ENCODE results near the gene MCC.

The MCC gene

DNA sequence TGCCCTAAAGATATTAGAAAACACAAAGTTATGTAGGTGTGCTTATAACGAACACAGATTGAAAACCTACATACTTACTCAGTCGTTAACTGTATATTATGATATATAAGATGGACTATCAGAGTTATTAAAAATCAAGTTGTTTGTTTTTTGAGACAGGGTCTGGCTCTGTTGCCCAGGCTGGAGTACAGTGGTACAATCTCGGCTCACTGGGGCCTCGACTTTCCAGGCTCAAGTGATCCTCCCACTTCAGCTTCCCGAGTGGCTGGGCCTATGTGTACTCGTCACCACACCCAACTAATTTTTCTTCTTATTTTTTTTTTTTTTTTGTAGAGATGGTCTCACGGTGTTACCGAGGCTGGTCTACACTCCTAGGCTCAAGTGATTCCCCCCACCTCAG is 211.8 kb downstream of the MCC start:
- TF ChIP-seq EGR1 (IDR thresholded peaks at IDR 0.05) (no peak), YY1 (IDR thresholded peaks at IDR 0.05; ENCODE audit: low read depth) (no peak), TEAD4 (IDR thresholded peaks at IDR 0.05) (no peak), CEBPB (IDR thresholded peaks at IDR 0.05) (no peak), RAD21 (IDR thresholded peaks at IDR 0.05; ENCODE audit: low read depth) (no peak), TCF12 (IDR thresholded peaks at IDR 0.05; ENCODE audit: low read depth) (no peak), CREB1 (IDR thresholded peaks at IDR 0.05; ENCODE audit: low read depth) (no peak), TAF1 (IDR thresholded peaks at IDR 0.05; ENCODE audit: low read depth) (no peak), ZBTB7A (IDR thresholded peaks at IDR 0.05; ENCODE audit: low read depth) (no peak), FOXM1 (IDR thresholded peaks at IDR 0.05; ENCODE audit: borderline replicate concordance, low read depth) (no peak), EP300 (IDR thresholded peaks at IDR 0.05; ENCODE audit: borderline replicate concordance) (no peak), NFIC (IDR thresholded peaks at IDR 0.05) (no peak), USF1 (IDR thresholded peaks at IDR 0.05) (no peak)
- TF ChIP-seq, protein P1, sequence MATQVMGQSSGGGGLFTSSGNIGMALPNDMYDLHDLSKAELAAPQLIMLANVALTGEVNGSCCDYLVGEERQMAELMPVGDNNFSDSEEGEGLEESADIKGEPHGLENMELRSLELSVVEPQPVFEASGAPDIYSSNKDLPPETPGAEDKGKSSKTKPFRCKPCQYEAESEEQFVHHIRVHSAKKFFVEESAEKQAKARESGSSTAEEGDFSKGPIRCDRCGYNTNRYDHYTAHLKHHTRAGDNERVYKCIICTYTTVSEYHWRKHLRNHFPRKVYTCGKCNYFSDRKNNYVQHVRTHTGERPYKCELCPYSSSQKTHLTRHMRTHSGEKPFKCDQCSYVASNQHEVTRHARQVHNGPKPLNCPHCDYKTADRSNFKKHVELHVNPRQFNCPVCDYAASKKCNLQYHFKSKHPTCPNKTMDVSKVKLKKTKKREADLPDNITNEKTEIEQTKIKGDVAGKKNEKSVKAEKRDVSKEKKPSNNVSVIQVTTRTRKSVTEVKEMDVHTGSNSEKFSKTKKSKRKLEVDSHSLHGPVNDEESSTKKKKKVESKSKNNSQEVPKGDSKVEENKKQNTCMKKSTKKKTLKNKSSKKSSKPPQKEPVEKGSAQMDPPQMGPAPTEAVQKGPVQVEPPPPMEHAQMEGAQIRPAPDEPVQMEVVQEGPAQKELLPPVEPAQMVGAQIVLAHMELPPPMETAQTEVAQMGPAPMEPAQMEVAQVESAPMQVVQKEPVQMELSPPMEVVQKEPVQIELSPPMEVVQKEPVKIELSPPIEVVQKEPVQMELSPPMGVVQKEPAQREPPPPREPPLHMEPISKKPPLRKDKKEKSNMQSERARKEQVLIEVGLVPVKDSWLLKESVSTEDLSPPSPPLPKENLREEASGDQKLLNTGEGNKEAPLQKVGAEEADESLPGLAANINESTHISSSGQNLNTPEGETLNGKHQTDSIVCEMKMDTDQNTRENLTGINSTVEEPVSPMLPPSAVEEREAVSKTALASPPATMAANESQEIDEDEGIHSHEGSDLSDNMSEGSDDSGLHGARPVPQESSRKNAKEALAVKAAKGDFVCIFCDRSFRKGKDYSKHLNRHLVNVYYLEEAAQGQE (IDR thresholded peaks at IDR 0.05; ENCODE audit: low read depth), result no peak
- TF ChIP-seq, protein P2, sequence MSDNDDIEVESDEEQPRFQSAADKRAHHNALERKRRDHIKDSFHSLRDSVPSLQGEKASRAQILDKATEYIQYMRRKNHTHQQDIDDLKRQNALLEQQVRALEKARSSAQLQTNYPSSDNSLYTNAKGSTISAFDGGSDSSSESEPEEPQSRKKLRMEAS (IDR thresholded peaks at IDR 0.05), result no peak

GRCh38 chr5:113276001-113276400 is 212.3 kb downstream of the MCC start:
- TF ChIP-seq NFIC (IDR thresholded peaks at IDR 0.05) (no peak), RAD21 (IDR thresholded peaks at IDR 0.05; ENCODE audit: low read depth) (no peak), TEAD4 (IDR thresholded peaks at IDR 0.05) (no peak), EGR1 (IDR thresholded peaks at IDR 0.05) (no peak), FOXM1 (IDR thresholded peaks at IDR 0.05; ENCODE audit: borderline replicate concordance, low read depth) (no peak), EP300 (IDR thresholded peaks at IDR 0.05; ENCODE audit: borderline replicate concordance) (no peak), TCF12 (IDR thresholded peaks at IDR 0.05; ENCODE audit: low read depth) (no peak), ZBTB7A (IDR thresholded peaks at IDR 0.05; ENCODE audit: low read depth) (no peak), CEBPB (IDR thresholded peaks at IDR 0.05) (no peak), YY1 (IDR thresholded peaks at IDR 0.05; ENCODE audit: low read depth) (no peak), TAF1 (IDR thresholded peaks at IDR 0.05; ENCODE audit: low read depth) (no peak), USF1 (IDR thresholded peaks at IDR 0.05) (no peak), CREB1 (IDR thresholded peaks at IDR 0.05; ENCODE audit: low read depth) (no peak)
- TF ChIP-seq, protein P1 (IDR thresholded peaks at IDR 0.05; ENCODE audit: low read depth), result no peak
- TF ChIP-seq, protein P2 (IDR thresholded peaks at IDR 0.05), result no peak

DNA sequence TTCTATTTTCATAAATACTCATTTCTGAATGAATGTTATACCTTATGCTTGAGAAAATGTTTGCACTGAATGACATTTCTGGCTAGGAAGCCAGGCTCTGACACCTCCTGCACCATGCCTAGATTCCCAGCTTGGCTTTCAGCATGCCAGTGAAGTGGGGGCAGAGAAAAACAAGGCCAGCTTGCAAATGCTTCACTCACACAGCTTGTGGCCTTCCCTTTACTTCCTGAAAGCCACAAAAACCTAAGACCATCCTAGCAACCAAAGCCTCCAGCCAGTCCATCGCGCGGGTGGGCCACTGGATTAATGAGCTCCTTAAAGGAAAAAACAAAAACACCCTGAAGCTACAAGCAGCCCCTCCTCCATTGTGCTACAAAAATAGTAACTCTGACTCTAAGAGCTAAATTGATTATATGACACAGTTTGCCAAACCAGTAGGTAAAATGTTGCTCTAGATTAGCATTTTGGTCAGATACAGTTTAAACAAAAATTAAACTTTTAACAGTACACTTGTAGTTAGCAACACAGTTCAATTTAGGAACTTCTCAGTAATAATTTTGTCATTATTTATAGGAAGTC is 213.3 kb downstream of the MCC start:
- TF ChIP-seq TCF12 (IDR thresholded peaks at IDR 0.05; ENCODE audit: low read depth) (no peak), CEBPB (IDR thresholded peaks at IDR 0.05) (no peak), NFIC (IDR thresholded peaks at IDR 0.05) (no peak), CREB1 (IDR thresholded peaks at IDR 0.05; ENCODE audit: low read depth) (no peak), YY1 (IDR thresholded peaks at IDR 0.05; ENCODE audit: low read depth) (no peak), ZBTB7A (IDR thresholded peaks at IDR 0.05; ENCODE audit: low read depth) (no peak)

DNA sequence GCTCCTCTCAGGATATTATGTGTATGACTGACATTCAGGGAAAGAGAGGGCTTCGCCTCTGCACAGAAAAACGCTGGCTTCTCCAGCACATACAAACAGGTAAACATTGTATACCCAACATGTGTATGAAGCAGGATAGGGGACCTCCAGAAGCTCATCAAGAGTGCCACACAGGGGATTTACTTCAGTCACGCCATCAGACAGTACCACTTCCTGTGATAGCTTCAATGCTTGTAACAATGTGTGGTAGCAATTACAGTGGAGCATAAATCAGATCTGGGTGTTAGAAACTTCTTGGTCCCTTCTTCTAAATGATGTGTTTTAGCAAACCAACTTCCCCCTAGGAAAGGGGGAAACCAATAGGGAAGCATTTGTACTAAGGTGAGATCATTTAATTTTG is 214.3 kb downstream of the MCC start:
- TF ChIP-seq TEAD4 (IDR thresholded peaks at IDR 0.05) (no peak), CREB1 (IDR thresholded peaks at IDR 0.05; ENCODE audit: low read depth) (no peak), FOXM1 (IDR thresholded peaks at IDR 0.05; ENCODE audit: borderline replicate concordance, low read depth) (no peak)

- TF ChIP-seq TAF1 (IDR thresholded peaks at IDR 0.05; ENCODE audit: low read depth) (no peak), RAD21 (IDR thresholded peaks at IDR 0.05; ENCODE audit: low read depth) (no peak), TEAD4 (IDR thresholded peaks at IDR 0.05) (no peak), NFIC (IDR thresholded peaks at IDR 0.05) (no peak), FOXM1 (IDR thresholded peaks at IDR 0.05; ENCODE audit: borderline replicate concordance, low read depth) (no peak)
- TF ChIP-seq, protein P1 (IDR thresholded peaks at IDR 0.05; ENCODE audit: low read depth), result no peak
Observed at GRCh38 chr5:113271745-113272454, 216.4 kb downstream of the MCC start.

All from Ishikawa (cell line).